DND-41 (cell line): Measurements from ENCODE around the gene SLIT2.

ENCODE experiments used
- ATAC-seq: fragments of 200-7000 bp; cut with Tn5 transposase; 3 replicates; pipeline ENCODE4 v1.9.1; 2021; ENCODE audit warnings: low read depth; ENCODE audit not compliant: insufficient read depth
- DNase-seq: peaks from one replicate; pipeline ENCODE4 v3.0.0-alpha.2; 2020
- H2AFZ ChIP-seq: 2 replicates; pipeline ENCODE4 v1.6.0; 2012; ENCODE audit warnings: low read depth, low read length
- H3K27ac ChIP-seq: 2 replicates; pipeline ENCODE4 v1.5.1; 2012; ENCODE audit warnings: low read length, inconsistent platforms
- H3K27me3 ChIP-seq: fragments of 200-600 bp; sonication (generic); 2 replicates; pipeline ENCODE4 v1.6.0; 2012; ENCODE audit warnings: low read length, mild to moderate bottlenecking, inconsistent platforms; ENCODE audit not compliant: insufficient read depth, poor library complexity
- H3K36me3 ChIP-seq: 2 replicates; pipeline ENCODE4 v1.5.1; 2012; ENCODE audit warnings: low read length, inconsistent platforms; ENCODE audit not compliant: insufficient read depth
- H3K4me1 ChIP-seq: 2 replicates; pipeline ENCODE4 v1.5.1; 2012; ENCODE audit warnings: mild to moderate bottlenecking, low read length; ENCODE audit not compliant: insufficient read depth
- H3K4me2 ChIP-seq: 2 replicates; pipeline ENCODE4 v1.6.0; 2012; ENCODE audit warnings: mild to moderate bottlenecking, moderate library complexity, low read length, inconsistent platforms; ENCODE audit not compliant: insufficient read depth
- H3K4me3 ChIP-seq, 2 experiments: fragments of 200-600 bp in 1 of 2; shearing (Covaris generic) in 1 of 2; 2 replicates each; pipeline ENCODE4 v1.5.1; 2012 to 2016; ENCODE audit warnings: inconsistent platforms in 2 of 2, low read length in 2 of 2, mild to moderate bottlenecking in 2 of 2, low read depth in 1 of 2, moderate library complexity in 1 of 2
- H3K79me2 ChIP-seq: 2 replicates; pipeline ENCODE4 v1.6.0; 2012; ENCODE audit warnings: low read length, inconsistent platforms; ENCODE audit not compliant: insufficient read depth
- H3K9ac ChIP-seq: 2 replicates; pipeline ENCODE4 v1.6.0; 2012; ENCODE audit warnings: low read depth, mild to moderate bottlenecking, inconsistent platforms, low read length, moderate library complexity
- H3K9me3 ChIP-seq: 2 replicates; pipeline ENCODE4 v1.5.1; 2012; ENCODE audit warnings: low read length, moderate library complexity, mild to moderate bottlenecking, inconsistent platforms; ENCODE audit not compliant: insufficient read depth, severe bottlenecking
- H4K20me1 ChIP-seq: 2 replicates; pipeline ENCODE4 v1.6.0; 2012; ENCODE audit warnings: low read length; ENCODE audit not compliant: insufficient read depth
- EZH2 ChIP-seq: IDR thresholded peaks from 3 replicates; pipeline ENCODE4 v1.6.1; 2012; ENCODE audit warnings: borderline replicate concordance, low read depth, mild to moderate bottlenecking, moderate library complexity, low read length, inconsistent platforms; ENCODE audit not compliant: severe bottlenecking
- TF ChIP-seq, protein P1 (sequence below): IDR thresholded peaks from 2 replicates; pipeline ENCODE4 v1.5.1; 2012; ENCODE audit warnings: borderline replicate concordance, low read length, moderate library complexity, mild to moderate bottlenecking; ENCODE audit not compliant: poor library complexity, severe bottlenecking; ENCODE audit errors: extremely low read depth

Gene SLIT2

GRCh38 chr4:20269320-20269719 is 17.6 kb downstream of the SLIT2 start:
- H3K79me2 ChIP-seq, result no peaks in the 10 kb centered on the region
- H3K27me3 ChIP-seq, result no peaks in the 10 kb centered on the region
- no peaks in the 10 kb centered on the region for H3K9me3 ChIP-seq
- H3K27ac ChIP-seq, result no peak overlapping the region
- no peak overlapping the region for H3K4me2 ChIP-seq
- H3K4me3 ChIP-seq, result no peak overlapping the region
- no peak overlapping the region for H3K9ac ChIP-seq
- DNase-seq (no peak), ATAC-seq (no peak)
- H3K36me3 ChIP-seq, result no peaks in the 10 kb centered on the region
- H3K4me1 ChIP-seq, result no peaks in the 10 kb centered on the region
- H2AFZ ChIP-seq, result no peak overlapping the region
- no peaks in the 10 kb centered on the region for H4K20me1 ChIP-seq
- no peak for TF ChIP-seq EZH2
- TF ChIP-seq, protein P1, sequence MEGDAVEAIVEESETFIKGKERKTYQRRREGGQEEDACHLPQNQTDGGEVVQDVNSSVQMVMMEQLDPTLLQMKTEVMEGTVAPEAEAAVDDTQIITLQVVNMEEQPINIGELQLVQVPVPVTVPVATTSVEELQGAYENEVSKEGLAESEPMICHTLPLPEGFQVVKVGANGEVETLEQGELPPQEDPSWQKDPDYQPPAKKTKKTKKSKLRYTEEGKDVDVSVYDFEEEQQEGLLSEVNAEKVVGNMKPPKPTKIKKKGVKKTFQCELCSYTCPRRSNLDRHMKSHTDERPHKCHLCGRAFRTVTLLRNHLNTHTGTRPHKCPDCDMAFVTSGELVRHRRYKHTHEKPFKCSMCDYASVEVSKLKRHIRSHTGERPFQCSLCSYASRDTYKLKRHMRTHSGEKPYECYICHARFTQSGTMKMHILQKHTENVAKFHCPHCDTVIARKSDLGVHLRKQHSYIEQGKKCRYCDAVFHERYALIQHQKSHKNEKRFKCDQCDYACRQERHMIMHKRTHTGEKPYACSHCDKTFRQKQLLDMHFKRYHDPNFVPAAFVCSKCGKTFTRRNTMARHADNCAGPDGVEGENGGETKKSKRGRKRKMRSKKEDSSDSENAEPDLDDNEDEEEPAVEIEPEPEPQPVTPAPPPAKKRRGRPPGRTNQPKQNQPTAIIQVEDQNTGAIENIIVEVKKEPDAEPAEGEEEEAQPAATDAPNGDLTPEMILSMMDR, result no peak

DNA sequence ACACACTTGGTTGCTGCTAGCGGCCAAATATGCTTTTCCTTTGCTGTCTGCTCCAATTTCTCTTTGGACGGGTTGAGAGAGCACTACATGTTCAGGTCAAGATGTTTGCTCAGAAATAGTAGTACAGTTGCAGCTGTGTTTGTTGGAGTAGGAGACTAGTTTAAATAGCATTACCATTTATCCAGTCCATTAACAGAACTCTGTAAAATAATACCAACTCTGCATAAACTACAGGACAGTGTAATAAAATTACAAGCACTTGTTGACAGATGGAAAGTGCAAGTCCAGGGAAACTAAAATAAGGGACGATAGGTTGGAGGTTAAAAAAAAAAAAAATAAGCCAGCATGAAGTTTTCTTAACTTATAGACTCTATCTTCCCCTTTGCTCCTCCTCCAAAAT is 20.2 kb downstream of the SLIT2 start:
- Histone ChIP-seq H3K9ac (no peak overlapping the region), H3K79me2 (no peaks in the 10 kb centered on the region), H4K20me1 (no peaks in the 10 kb centered on the region), H3K27ac (no peak overlapping the region), H3K4me2 (no peak overlapping the region), H3K27me3 (no peaks in the 10 kb centered on the region), H3K9me3 (no peaks in the 10 kb centered on the region), H3K36me3 (no peaks in the 10 kb centered on the region), H2AFZ (no peak overlapping the region), H3K4me1 (no peaks in the 10 kb centered on the region), H3K4me3 (no peak overlapping the region)
- DNase-seq (no peak), ATAC-seq (no peak)
- no peak for TF ChIP-seq EZH2
- TF ChIP-seq, protein P1, result no peak

GRCh38 chr4:20272411-20272872 is 20.7 kb downstream of the SLIT2 start:
- H3K4me2 ChIP-seq, result no peak overlapping the region
- no peaks in the 10 kb centered on the region for H3K27me3 ChIP-seq
- TF ChIP-seq, protein P1, result no peak
- no peak for TF ChIP-seq EZH2
- H2AFZ ChIP-seq, result no peak overlapping the region
- no peak overlapping the region for H3K27ac ChIP-seq
- no peaks in the 10 kb centered on the region for H3K36me3 ChIP-seq
- ATAC-seq (no peak), DNase-seq (no peak)
- no peaks in the 10 kb centered on the region for H4K20me1 ChIP-seq
- H3K4me1 ChIP-seq, result no peaks in the 10 kb centered on the region
- no peak overlapping the region for H3K9ac ChIP-seq
- no peak overlapping the region for H3K4me3 ChIP-seq
- no peaks in the 10 kb centered on the region for H3K9me3 ChIP-seq
- H3K79me2 ChIP-seq, result no peaks in the 10 kb centered on the region

GRCh38 chr4:20273793-20274192 is 22.1 kb downstream of the SLIT2 start:
- DNase-seq, result no peak
- H2AFZ ChIP-seq, result no peak overlapping the region
- H3K4me2 ChIP-seq, result no peak overlapping the region
- no peaks in the 10 kb centered on the region for H3K79me2 ChIP-seq
- H3K4me3 ChIP-seq, result no peak overlapping the region
- no peaks in the 10 kb centered on the region for H3K9me3 ChIP-seq
- H3K36me3 ChIP-seq, result no peaks in the 10 kb centered on the region
- no peak for ATAC-seq
- no peak overlapping the region for H3K9ac ChIP-seq
- no peaks in the 10 kb centered on the region for H3K27me3 ChIP-seq
- TF ChIP-seq, protein P1, result no peak
- TF ChIP-seq EZH2, result no peak
- H3K4me1 ChIP-seq, result no peaks in the 10 kb centered on the region
- H3K27ac ChIP-seq, result no peak overlapping the region
- no peaks in the 10 kb centered on the region for H4K20me1 ChIP-seq
